NT2/D1 (cell line): ENCODE measurements around the gene RAB5IF.

Source experiments
- YY1 ChIP-seq: IDR thresholded peaks from 2 replicates; pipeline ENCODE4 v1.6.1; 2011; ENCODE audit not compliant: insufficient read length, insufficient read depth
- ZNF274 ChIP-seq: IDR thresholded peaks from 2 replicates; pipeline ENCODE4 v1.6.1; 2011; ENCODE audit warnings: mild to moderate bottlenecking, low read depth, low read length

- TF ChIP-seq ZNF274 (no peak), YY1 (no peak)
These were observed 6.0 kb downstream of the RAB5IF start for GRCh38 chr20:36611625-36612024.
